ENCODE data around the gene ARL4A.
"Not testable (repeated sequence)": the region's sequence is repeated elsewhere in the genome, so short reads cannot be mapped to it uniquely, and the experiment has no call there.

The ARL4A gene, protein sequence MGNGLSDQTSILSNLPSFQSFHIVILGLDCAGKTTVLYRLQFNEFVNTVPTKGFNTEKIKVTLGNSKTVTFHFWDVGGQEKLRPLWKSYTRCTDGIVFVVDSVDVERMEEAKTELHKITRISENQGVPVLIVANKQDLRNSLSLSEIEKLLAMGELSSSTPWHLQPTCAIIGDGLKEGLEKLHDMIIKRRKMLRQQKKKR

DNA sequence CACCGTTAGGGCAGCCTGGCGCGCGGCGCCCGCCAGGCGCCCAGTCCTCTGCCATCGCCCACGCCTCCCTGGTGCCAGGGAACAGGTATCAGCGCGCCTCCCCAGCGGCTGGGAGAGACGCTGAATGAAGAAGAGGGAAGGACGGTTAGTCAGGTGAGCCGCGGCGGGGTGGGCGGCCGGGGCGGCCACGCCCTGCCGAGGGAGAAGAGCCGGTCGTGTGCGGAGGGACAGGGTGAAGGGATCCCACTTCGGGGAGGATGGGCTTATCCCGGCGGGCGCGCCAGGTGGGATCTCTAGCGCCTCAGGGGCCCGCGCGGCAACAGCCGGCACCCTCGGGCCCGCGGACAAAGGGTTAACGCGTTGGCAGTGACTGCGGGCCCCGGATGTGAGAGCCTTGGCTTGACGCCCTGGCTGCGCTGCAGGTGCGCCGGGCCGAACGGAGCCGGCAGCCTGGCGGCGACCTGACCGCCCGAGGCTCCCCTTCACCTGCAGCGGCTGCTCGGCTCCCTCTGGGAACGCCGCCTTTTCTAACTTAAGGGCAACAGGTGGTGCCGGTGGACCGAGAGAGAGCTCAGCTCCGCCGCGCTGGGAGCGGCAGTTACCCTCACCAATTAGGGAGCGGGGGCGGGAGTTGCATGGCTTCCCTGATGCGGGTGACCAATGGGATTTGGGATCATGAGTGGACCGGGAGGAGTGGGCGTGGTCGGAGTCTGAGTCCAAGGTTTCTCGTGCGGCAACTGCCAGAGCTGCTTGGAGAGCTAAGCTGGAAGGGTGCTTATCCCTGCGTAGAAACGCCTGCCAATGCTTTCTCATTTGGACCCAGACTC is at the start of gene ARL4A:
Gene ARL4A, plus strand, starts transcription at position 743 of the 827 bp plus-strand sequence. CDS start 622 bp downstream, outside the sequence.
- peak; percentile 83 for DNase-seq

DNA sequence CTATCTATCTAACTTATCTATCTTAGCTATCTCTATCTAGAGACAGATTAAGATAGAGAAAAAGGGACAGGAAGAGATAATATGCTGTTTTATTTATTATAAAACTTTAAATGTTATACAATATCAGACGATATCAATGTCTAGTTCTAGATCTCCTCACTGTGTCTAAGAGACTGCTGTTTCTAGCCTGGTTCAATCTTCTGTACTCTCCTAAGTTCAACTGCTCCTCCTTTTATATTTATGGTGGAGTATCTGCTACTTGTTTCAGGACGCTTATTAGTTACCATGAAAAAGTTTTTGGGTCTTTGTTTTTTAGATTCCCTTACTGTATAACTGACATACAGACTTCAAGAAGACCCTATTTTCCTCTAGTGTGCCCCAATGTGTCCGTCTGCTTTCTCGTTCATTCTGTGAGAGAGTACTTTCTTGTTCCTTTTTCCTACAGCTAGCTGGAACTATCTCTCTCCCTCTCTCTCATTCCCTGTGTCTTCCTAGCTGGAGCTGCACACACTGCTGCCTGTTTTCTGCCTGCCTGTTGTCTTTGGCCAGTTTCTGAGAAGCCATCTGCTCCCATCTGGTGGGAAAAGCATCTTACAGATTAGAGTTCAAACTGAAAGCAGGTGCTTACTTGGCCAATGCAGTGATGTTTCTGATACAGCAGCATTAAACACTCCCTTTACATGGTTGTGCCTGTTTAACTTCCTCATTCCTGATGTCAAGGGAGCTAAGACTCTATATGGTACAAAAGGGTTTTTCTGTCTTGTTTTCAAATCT is 49.4 kb upstream of the ARL4A start:
- DNase-seq, result no peak

DNA sequence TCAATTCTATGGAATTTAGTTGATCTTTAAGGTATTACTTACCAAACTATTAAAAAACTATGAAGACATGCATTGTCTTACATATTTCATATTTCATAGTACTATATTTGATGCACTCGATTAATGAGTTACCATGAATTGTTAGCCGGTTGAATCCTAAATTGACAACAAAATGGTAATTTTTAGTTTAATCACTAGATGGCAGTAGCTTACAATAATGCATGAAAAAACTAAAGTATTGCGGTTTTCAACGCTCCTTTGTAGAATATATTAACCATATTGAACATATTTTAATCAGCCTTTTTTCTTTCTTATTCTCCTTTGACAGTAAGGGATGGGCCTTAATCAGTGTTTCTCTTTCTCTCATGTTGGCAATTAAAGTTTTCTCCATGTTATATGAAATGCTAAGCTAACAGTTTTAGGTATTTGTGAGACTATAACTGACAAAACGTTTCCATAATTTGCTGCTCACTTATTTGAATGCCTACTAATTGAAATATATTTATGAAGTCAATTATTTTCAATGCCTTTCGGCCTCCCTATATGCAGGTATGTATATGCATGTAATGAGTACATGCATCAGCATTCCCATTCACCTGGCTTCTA is 48.5 kb upstream of the ARL4A start:
- DNase-seq, result no peak

DNA sequence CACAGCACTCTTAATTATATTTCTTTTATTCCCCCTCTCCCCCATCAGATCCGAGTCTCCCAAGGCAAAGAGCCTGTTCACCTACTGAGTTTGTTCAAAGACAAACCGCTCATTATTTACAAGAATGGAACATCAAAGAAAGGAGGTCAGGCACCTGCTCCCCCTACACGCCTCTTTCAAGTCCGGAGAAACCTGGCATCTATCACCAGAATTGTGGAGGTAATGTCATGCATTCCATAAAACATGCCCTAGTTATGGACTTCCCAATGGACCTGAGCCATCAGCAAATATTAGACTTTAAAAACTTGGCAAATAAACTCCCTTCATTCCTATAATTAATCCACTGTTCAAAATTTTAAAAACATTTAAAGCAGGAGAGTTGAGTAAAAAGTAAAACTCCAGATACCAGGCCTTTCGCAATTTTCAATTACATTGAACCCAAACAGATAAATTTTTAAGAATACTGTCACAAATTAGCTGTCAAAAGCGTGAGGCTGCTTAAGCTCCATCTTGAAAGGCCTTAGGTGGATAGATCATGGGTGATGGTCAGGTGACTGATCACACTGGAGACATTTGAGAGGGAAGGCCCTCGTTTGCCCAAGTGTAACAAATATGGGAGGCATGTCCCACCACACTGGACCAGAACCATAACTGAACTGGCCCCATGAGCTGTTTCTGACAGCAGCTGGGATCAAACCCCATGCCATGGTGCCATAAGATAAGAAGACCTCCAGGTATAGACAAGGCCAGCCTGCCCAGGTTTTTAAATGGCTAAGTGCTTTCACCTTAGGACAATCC is 46.9 kb upstream of the ARL4A start:
- DNase-seq, result no peak

DNA sequence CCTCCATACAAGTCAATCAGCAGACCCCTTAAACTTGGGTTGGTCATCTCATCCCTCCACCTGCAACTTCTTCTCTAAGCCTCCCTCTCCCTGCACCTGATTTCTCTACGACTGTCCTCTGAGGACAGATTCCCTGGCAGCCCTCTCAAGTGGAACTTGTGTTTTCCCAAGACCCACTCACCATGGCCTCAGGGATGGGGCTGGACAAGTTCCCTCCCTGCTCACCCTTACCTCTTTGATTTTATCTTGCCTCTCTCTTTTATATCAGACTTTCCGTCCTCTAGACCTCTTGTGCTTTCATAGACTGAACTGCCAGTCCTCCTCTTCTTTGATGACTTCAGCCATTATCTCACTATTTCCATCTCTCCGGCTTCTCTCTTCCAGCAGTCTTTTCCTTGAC is 46.2 kb upstream of the ARL4A start:
- DNase-seq, result no peak

DNA sequence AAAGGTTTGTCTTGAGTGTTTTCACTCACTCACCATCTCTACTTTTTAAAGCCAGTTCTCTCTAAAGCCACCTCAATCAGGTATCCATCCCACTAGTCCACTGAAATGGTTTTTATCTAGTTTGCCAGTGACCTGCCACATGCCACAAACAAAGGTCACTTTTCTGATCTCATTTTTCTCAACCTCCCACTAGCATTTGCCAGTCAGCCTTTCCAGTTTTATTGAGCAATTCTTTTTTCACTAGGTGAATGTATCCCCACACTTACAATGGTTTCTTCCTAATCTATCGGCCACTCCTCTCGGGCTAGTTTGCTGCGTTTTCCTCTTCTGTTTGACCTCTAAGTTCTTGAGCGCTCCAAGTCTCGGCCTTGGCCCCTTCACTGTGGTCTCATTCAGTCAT is 44.9 kb upstream of the ARL4A start:
- DNase-seq, result no peak

DNA sequence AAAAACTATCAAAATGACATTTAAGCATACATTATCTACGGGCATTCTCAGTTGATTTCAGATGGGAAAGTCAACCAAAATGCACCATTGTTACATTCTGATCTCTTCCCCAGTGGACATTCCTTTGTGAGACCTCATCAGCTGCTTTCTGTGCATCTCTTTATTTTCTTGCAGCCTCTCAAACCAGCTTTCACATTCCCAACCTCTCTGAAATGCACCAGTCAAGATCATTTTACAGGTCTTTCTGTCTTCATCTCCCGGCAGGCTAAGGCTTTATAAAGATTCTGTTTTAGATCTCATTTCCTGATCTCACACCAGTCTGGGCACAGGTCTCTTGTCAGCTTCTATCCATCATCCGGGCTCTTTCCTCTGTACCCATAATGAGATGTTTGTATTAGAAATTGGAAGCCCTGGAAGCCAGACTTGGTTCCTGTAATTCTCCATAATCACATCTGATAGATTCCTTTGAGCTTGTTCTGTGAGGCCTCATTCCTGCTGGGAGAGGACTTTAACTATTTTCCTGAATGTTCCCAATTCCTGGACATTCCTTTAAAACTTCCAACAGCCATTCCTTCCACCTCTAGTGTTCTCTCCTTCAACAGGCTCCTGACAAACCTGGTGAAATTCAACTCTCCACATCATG is 44.3 kb upstream of the ARL4A start:
- no peak for DNase-seq

DNA sequence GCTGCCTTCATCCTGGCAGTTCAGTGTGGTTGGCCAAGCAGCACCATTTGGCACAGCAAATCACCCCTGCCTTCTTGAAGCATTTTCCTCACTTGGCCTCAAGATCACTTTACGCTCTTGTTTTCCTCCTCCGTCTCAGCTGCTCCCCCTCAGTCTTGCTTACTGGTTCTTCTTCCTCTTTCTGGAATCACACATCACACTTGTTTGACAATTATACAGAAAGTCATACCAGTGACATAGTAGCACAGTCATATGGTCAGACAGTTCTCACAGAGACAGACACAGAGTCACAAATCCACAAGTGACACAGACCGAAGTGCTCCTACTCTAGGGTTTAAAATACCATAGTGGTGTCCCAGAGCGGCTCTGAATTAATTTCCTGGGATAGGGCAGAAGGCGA is 43.8 kb upstream of the ARL4A start:
- DNase-seq, result no peak

DNA sequence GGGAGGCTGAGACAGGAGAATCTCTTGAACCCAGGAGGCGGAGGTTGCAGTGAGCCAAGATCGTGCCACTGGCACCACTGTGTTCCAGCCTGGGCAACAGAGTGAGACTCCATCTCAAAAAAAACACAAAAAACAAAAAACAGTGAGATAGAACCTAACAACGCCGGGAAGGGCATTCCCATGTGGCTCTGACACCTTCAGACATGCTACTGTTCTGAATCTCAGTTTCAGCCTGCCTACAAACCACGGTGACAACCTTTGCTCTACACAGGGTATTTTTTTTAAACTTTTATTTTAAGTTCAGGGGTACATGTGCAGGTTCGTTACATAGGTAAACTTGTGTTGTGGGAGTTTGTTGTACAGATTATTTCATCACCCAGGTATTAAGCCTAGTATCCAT is 42.2 kb upstream of the ARL4A start:
- not testable (repeated sequence) for DNase-seq

DNA sequence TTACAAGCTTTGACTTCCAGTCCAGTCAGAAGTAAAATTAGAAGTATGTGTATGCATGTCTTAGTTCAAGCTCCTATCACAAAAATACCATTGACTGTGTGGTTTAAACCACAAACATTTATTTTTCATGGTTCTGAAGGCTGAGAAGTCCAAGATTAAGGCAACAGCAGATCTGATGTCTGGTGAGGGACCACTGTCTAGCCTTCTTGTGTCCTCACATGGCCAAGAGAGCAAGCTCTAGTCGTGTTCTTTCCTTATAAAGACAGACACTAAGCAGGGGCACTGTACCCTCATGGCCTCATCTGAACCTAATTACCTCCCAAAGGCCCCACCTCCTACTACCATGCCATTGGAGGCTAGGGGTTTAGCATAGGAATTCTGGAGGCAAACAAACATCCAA is 41.3 kb upstream of the ARL4A start:
- DNase-seq, result no peak

DNA sequence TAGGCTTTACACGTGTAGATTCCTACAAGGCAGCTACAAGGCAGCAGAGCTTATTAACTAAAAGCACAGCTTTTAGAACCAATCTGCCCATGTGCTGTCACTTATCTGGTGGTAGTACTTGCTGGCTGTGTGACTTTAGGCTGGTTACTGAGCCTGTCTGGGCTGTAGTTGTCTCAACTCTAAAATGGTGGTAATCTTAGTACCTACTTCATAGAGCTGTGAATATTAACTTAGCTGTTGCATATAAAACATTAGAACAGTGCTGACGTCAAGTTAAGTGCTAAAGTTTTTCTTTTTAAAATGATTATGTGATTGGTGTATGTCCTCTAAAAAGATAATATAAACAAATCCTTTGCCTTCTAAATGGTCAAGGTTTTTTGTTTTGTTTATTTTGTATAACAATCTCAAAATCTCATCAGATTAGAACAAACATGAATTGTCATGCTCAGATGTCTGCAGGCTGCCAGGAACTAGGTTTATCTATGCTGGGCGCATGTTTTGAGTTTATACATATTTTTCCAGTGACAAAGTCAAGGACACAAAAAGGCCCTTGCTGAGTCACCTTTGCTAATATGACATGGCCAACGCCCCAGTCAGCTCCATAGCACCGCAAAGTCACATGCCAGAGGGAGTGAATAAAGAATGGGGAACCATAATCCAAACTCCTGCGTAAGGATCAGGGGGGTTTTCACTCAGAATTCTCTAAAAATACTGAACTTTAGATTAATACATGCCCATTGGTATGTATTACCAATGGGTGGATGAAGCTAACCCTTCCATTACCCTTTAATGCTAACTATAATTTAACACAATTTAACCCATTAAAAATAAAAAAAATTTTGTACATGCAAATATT is 39.8 kb upstream of the ARL4A start:
- no peak for DNase-seq

DNA sequence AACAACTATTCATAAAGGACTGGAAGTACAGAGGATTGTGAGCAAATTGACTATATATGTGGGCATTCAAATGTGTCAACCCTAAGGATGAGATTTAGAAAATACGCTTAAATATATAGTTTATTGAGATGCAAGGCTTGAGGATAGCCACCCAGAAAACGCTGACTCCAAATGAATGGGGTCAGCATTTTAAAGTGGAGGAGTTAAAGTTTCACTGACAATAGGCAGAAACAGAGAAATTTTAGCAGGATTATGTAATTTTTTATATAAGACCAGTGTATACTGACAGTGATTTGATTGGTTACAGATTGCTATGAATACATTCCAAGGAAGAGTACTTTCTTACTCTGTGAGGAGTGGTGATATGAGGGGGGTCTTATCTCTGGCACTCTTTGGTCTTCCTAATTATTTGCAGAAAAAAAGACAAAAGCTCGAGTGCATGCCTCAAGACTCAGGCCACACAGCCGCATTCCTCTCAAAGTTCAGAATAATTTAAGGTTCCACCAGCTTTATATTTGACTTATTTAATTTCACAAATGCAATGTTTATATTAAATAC is 38.6 kb upstream of the ARL4A start:
- no peak for DNase-seq

DNA sequence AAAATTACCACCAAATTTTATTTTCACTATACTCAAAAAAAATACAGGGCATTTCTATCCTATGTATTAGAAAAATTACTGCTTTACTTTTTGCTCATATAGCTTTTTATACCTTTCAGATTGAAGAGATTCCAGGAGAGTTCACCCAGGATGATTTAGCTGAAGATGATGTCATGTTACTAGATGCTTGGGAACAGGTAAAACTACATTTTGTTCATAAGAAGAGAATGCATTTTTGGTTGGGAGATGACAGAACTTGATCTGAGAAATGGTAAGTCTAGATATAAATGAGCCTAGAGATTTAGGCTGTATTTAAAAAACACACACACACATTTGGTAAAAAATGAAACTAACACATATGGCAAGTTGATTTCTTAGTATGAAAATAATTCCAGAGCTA is 38.1 kb upstream of the ARL4A start:
- DNase-seq, result no peak

DNA sequence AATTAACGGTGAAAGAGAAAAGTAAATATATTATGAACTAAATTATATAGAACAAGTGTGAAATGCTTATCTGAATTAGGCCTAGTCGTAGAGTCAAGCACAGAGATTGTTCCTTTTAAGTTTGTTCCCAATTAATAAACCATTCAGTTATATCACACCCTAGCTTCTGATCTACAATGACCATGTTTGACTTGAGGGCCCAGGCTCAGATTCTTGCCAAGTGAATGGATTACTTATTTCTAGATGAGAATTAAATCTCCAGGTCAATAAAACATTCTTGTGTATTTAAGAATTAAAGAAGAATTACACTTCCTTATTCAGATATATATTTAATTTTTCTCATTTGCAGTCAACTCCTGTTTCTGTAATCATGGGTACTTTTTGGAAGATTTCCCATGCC is 37.4 kb upstream of the ARL4A start:
- DNase-seq, result no peak

DNA sequence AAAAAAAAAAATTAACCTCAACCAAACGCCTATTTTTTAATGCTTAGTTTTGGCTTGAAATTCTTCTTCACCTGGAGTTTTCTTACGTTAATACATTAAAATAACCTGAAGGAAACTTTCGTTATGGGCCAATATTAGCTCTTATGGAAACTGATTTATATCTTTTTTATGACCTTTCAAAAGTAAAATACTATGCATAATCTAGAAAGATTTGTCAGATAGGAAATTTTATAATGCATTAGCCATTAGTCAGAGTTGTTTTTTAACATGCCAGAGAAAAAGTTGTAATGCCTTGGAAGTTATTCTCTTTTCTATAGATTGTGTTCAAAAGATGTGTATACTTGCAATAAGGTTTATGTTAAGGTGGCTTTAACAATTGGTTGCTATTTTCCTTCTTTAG is 34.3 kb upstream of the ARL4A start:
- DNase-seq, result no peak

DNA sequence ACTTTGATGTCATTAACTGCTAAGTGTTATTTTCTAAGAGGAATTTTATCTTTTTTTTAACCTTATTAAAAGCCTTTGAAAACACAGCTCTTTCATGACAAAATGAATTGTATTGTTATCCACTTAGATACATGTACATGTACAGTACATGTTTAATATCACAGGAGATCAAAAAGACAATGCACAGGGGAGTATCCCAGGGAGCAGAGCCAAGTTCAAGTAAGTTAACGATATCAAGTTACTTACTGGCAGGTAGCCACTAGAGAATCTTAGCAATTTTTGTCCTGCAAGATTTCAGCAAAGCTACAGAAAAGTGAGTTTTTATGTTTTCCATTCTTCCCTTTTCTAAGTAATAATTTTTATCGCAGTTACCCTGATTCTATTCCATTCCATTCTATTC is 33.9 kb upstream of the ARL4A start:
- DNase-seq, result no peak

DNA sequence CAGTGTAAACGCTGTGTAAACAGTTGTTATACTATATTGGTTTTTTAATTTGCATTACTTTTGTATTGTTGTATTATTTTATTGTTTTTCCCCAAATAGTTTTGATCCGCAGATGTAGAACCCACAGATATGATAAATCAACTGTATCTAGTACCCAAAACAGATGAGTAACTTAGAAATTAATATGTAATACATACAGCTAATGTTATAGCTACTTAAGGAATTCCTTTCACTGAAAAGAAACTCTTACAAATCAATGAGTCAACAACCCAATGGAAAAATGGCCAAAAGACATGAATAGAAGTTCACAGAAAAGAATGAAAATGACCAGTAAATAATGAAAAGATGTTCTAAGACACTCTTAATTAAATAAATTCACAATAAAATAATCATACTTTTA is 32.3 kb upstream of the ARL4A start:
- DNase-seq, result no peak

DNA sequence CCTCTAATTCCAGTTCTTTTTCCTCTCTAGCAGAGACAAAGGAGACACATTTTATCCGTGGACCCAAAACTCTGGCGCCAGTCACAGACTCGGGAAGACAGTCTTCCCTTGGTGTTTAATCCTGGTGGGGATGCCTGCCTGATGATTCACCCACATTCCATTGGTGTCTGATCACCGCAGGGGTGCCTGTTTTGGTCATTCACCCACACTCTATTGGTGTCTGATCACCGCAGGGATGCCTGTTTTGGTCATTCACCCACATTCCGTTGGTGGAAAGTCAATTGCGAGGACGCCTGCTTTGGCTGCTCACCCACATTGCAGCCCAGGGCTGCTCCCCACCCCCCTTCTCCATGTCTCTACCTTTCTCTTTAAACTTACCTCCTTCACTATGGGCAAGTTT is 27.0 kb upstream of the ARL4A start:
- not testable (repeated sequence) for DNase-seq

DNA sequence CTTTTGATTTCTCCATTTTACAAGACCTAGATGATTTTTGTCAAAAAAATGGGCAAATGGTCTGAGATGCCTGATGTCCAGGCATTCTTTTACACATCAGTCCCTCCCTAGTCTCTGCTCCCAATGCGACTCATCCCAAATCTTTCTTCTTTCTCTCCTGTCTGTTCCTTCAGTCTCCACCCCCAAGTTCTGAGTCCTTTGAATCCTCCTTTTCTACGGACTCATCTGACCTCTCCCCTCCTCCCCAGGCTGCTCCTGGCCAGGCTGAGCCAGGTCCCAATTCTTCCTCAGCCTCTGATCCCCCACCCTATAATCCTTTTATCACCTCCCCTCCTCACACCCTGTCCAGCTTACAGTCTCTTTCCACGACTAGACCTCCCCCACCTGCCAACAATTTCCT is 26.4 kb upstream of the ARL4A start:
- not testable (repeated sequence) for DNase-seq

DNA sequence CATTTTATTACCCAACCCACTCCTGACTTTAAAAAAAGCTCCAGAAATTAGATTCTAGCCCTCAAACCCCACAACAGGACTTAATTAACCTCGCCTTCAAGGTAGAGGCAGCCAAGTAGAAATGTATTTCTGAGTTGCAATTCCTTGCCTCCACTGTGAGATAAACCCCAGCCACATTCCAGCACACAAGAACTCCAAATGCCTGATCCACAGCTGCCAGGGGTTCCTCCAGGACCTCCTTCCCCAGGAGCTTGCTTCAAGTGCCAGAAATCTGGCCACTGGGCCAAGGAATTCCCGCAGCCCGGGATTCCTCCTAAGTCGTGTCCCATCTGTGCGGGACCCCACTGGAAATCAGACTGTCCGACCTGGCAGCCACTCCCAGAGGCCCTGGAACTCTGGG is 25.9 kb upstream of the ARL4A start:
- no peak for DNase-seq
